Activated CD4-positive, alpha-beta T cell treated with anti-CD3 and anti-CD28 coated beads, Interleukin-10, Interleukin-2, amounts not matched to agents 100 ng/mL and 50 ng/mL, durations not matched to agents 16 hours and 8 hours (primary cell): Measurements from ENCODE around the gene TAS2R39.

Experiments
- DNase-seq: peaks from one replicate; pipeline ENCODE4 v3.0.0-alpha.2; 2020

TAS2R39 gene

DNA sequence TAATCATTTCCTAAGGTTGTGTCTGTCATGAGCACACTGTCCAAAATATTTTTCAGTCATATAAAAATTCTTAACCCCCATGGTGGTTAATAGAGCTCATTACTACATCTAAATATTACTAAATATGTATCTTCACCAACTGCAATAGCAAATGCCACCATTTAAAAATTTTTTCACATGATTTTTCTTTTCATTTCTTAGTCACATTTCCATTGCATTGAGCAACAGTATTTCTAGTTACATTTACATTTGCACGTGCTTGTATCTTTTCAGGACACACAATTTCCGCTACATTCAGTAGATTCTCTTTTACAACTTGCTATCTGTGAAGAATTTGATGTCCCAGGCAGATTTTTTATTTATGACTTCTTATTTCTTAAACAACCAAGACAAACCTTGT, 33.5 kb downstream of the TAS2R39 start:
- no peak for DNase-seq

GRCh38 chr7:143217806-143218205, 34.6 kb downstream of the TAS2R39 start:
- no peak for DNase-seq

DNA sequence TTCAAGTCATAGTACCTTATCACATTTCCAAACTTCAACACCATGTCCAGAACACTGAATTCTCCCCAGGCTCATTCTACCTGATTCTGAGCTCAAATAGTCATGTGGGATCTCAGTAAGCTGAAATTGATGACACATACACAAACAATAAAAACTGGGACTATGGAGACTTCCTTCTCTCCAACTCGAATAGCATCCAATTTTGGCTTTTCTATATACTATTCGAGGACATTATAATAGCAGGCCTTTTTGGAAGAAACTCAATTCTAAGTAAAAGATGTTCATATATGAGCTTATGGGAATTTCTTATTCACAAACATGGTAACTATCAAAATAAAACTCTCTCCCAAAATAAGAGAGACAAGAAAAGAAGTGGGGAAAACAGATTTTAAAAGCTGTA, 38.1 kb downstream of the TAS2R39 start:
- no peak for DNase-seq

GRCh38 chr7:143221737-143222136, 38.5 kb downstream of the TAS2R39 start, which contains the start of gene TAS2R40:
Gene TAS2R40, plus strand, starts transcription at chr7:143222037. Its CDS starts 42 bp downstream, at chr7:143222079.
- no peak for DNase-seq

- DNase-seq, result no peak
Measured at GRCh38 chr7:143222782-143223181, 39.6 kb downstream of the TAS2R39 start.

DNA sequence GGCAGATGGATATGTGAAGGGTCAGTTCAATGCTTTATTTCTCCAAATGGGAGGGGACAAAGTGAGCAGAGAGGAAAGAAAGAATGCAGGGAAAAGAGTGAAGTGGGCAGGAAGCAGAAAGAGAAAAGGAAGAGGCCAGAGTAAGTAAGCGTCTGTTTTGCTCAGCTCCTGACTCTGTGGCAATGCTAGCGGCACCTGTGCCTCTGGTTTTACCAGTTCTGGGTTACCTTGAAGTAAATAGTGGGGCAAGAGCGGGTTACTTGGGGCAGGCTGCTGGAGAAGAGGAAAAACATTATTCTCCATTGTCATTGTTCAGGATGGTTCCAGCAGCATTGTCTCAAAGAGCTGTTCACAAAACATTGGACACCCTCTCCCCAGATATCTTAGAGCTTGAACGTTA, 40.6 kb downstream of the TAS2R39 start:
- no peak for DNase-seq

GRCh38 chr7:143225047-143225446, 41.8 kb downstream of the TAS2R39 start:
- DNase-seq, result no peak

DNA sequence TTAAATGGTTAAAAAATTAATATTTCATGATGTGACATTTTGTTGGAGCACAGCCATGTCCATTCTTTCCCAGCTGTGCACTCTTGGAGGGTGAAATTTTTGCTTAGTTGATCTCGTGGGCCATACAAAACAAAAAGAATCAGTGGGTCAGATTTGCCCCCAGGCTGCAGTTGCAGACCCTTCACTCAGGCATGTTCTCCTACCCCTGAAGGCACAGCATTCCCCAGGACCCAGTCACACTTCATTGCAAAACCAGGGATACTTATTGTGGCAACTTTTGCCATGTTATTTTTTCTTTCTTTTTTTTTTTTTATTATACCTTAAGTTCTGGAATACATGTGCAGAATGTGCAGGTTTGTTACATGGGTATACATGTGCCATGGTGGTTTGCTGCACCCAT, 44.6 kb downstream of the TAS2R39 start:
- no peak for DNase-seq

- no peak for DNase-seq
Measured at GRCh38 chr7:143229054-143229790, 46.0 kb downstream of the TAS2R39 start.

- DNase-seq, result no peak
Measured at GRCh38 chr7:143230602-143231457, 47.6 kb downstream of the TAS2R39 start.
